Ovary (tissue), 9 donors: Measurements from ENCODE around the gene HSF5. TPM values are rescaled to one million over a fixed set of nuclear protein-coding genes. Genes with fewer than 3 reads are reported as not detected.

ENCODE experiments used
- DNase-seq, 5 donors: peaks; one replicate each; pipeline ENCODE4 v3.0.0-alpha.2; 2019 to 2020
- H3K27ac ChIP-seq, 2 donors: fragments of 200-600 bp; one replicate each; pipeline versions ENCODE4 v1.5.1 to v1.8.0; 2019 to 2022
- H3K27me3 ChIP-seq: fragments of 200-600 bp; one replicate; pipeline ENCODE4 v1.8.0; 2022
- H3K36me3 ChIP-seq: fragments of 200-600 bp; sonication (generic); one replicate; pipeline ENCODE4 v1.5.1; 2019
- H3K4me1 ChIP-seq: one replicate; pipeline ENCODE4 v1.8.1; 2013; ENCODE audit warnings: mild to moderate bottlenecking, moderate library complexity; ENCODE audit not compliant: insufficient read depth
- H3K4me3 ChIP-seq: fragments of 200-600 bp; sonication (generic); one replicate; pipeline ENCODE4 v1.5.1; 2017
- H3K9me3 ChIP-seq, 2 donors: fragments of 200-600 bp in 1 of 2; sonication (generic) in 1 of 2; one replicate each; pipeline versions ENCODE4 v1.5.1 to v1.8.1; 2013 to 2019; ENCODE audit warnings: mild to moderate bottlenecking in 1 of 2, moderate library complexity in 1 of 2
- CTCF ChIP-seq, 3 donors: fragments of 450-650 bp in 2 of 3; fragments of 200-600 bp in 1 of 3; IDR thresholded peaks; one replicate each; pipeline versions ENCODE4 v1.5.1 to v1.8.0; 2016 to 2022; ENCODE audit warnings: antibody characterized with exemption in 3 of 3, mild to moderate bottlenecking in 1 of 3
- EP300 ChIP-seq: sonication (generic); formaldehyde crosslinking; IDR thresholded peaks from one replicate; pipeline ENCODE4 v1.6.1; 2017; ENCODE audit warnings: antibody characterized with exemption
- POLR2A ChIP-seq: fragments of 450-650 bp; IDR thresholded peaks from one replicate; pipeline ENCODE4 v1.6.1; 2017; ENCODE audit warnings: antibody characterized with exemption, mild to moderate bottlenecking, moderate library complexity
- WGBS, 3 donors: extraction: QIAGEN DNeasy Blood & Tissue Kit in 1 of 3; methylation state at CpG; one replicate each; pipeline versions ENCODE4 v1.1.5 to v1.1.7; 2013 to 2017; 5-methylcytosine and 5-hydroxymethylcytosine counted together
- intact Hi-C, 4 donors: fragments of 100-400 bp; cut with DNase I; formaldehyde crosslinking; loops; one replicate each; pipeline versions ENCODE4 v1.11.0 to v1.15.1; 2022 to 2023
- polyA plus RNA-seq, 2 donors: library from polyadenylated mRNA; stranded (reverse); fragments of 200-250 nt in 1 of 2; fragments of 350-450 nt in 1 of 2; fragmentation: Illumina TruSeq in 1 of 2; extraction: RNeasy Lipid Tissue Mini Kit (QIAGEN cat#74804) in 1 of 2; gene quantifications; one replicate each; pipeline ENCODE4 v1.2.3, GENCODE V29; 2013 to 2014
- total RNA-seq, 7 donors: library from RNA; depleted of rRNA in 2 of 7; stranded (reverse); fragments of >200 nt in 2 of 7; fragmentation: NEBNext Ultra II Directional in 3 of 7; extraction: Animal tissue kit (Norgen Biotek cat#: 25700) in 3 of 7; gene quantifications; one replicate each; pipeline versions ENCODE4 v1.1.0 to v1.2.4, GENCODE V29; 2016 to 2023
- donor health status: DM: no; HTN: no; CAD: no; lungs with moderate emphysema.
- donor health status: DM: no; HTN: no; CAD: no.
- donor health status: Bipolar disorder and iron deficiency.
- donor health status: DM: yes; HTN: yes; CAD: no.
- donor health status: DM: no; HTN: no; CAD: no.
- donor health status: DM: yes; HTN: yes; CAD: no.

The HSF5 gene
- total and polyA plus RNA-seq, 9 donors = 0.05 TPM; not detected in 7

- no peak overlapping the region for H3K27ac ChIP-seq
- TF ChIP-seq EP300 (no peak), POLR2A (no peak), CTCF (IDR thresholded peaks at IDR 0.05) (no peak)
- DNase-seq = no peak
- no peaks in the 10 kb centered on the region for H3K9me3 ChIP-seq
- intact Hi-C loops = loop anchor here in 2 of 4 donors (5.0 to 10.0 kb wide), 2 partner anchors 122 to 195 kb away; no protein-coding TSS in a partner anchor
- H3K4me1 ChIP-seq = peaks cover 10% of the 10 kb centered on the region
- 89 to 95% (median 90%) methylated on average over 5 of the region's 5 CpGs for WGBS, 3 donors
- no peak overlapping the region for H3K4me3 ChIP-seq
- H3K27me3 ChIP-seq = no peaks in the 10 kb centered on the region
- no peaks in the 10 kb centered on the region for H3K36me3 ChIP-seq
Measured at GRCh38 chr17:58510075-58510474, 21.9 kb upstream of the HSF5 start.

- 76 to 83% (median 79%) methylated on average over 10 of the region's 10 CpGs for WGBS, 3 donors
- TF ChIP-seq POLR2A (no peak), CTCF (IDR thresholded peaks at IDR 0.05) (no peak), EP300 (no peak)
- H3K4me1 ChIP-seq = peaks cover 4% of the 10 kb centered on the region
- no peak for DNase-seq
- no peak overlapping the region for H3K4me3 ChIP-seq
- intact Hi-C loops = no loop called here
- H3K36me3 ChIP-seq = no peaks in the 10 kb centered on the region
- no peaks in the 10 kb centered on the region for H3K27me3 ChIP-seq
- H3K9me3 ChIP-seq = no peaks in the 10 kb centered on the region
- H3K27ac ChIP-seq = no peak overlapping the region
Measured at GRCh38 chr17:58508341-58509067, 20.3 kb upstream of the HSF5 start.

- H3K9me3 ChIP-seq = no peaks in the 10 kb centered on the region
- TF ChIP-seq EP300 = no peak
- no peak for TF ChIP-seq POLR2A
- TF ChIP-seq CTCF (IDR thresholded peaks at IDR 0.05) = no peak
- no peak overlapping the region for H3K4me3 ChIP-seq
- 90 to 94% (median 93%) methylated on average over 13 of the region's 13 CpGs for WGBS, 3 donors
- H3K27ac ChIP-seq = no peak overlapping the region
- H3K36me3 ChIP-seq = no peaks in the 10 kb centered on the region
- intact Hi-C loops = no loop called here
- H3K4me1 ChIP-seq = no peaks in the 10 kb centered on the region
- H3K27me3 ChIP-seq = no peaks in the 10 kb centered on the region
- no peak for DNase-seq
Measured at GRCh38 chr17:58507123-58507634, 19.0 kb upstream of the HSF5 start.

GRCh38 chr17:58506354-58507080 is 18.3 kb upstream of the HSF5 start:
- intact Hi-C loops = no loop called here
- no peak for TF ChIP-seq EP300
- TF ChIP-seq CTCF (IDR thresholded peaks at IDR 0.05) = no peak
- TF ChIP-seq POLR2A = no peak
- H3K4me3 ChIP-seq = no peak overlapping the region
- no peaks in the 10 kb centered on the region for H3K9me3 ChIP-seq
- H3K27me3 ChIP-seq = no peaks in the 10 kb centered on the region
- DNase-seq = no peak
- H3K36me3 ChIP-seq = no peaks in the 10 kb centered on the region
- H3K27ac ChIP-seq = no peak overlapping the region
- H3K4me1 ChIP-seq = no peaks in the 10 kb centered on the region
- 83 to 89% (median 85%) methylated on average over 7 of the region's 7 CpGs for WGBS, 3 donors
